ENCODE data around the gene FBRSL1. TPM values are rescaled to one million over a fixed set of nuclear protein-coding genes. Genes with fewer than 3 reads are reported as not detected.

FBRSL1 gene
- total and polyA plus RNA-seq, 4 donors, result 2.5 to 35.5 (median 5.6) TPM

DNA sequence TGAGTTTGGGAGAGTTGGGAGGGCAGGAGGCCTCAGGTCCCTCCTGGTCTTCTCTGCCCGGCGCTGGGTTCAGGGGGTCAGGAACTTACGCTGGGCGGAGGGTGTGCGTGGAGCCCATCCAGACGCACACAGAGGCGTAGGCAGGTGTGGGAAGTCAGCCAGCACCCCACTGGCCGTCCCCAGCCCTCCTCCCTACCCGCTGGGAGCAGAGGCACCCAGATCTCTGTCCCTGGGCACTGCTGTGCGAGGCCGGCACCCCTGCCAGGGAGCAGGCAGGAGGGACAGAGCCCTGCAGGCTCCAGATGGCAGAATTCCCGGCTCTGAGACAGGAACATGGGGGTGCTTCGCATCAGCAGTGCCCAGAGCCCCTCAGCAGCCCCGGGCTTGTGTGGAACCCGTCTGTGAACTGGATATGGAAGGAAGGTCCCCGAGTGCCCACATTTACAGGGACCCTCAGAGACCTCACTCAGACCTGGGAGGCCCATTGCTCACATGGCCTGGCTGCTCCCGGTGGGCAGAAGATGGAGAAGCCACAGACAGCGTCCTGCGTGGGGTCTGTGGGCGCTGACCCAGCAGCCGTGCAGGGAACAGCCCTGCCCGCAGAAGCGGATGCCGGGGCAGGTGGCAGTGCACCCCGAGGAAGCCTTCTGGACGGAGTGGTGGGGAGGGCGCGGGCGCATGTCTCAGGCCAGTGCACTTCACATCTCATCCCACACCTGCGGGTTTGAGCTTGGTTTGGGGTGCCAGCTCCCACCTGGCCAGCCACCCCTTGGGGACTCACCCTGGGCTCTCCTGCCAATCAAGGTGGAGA is 61.1 kb downstream of the FBRSL1 start:
- no peak for TF ChIP-seq SP1 (IDR thresholded peaks at IDR 0.05)
- no peak for TF ChIP-seq EGR1 (IDR thresholded peaks at IDR 0.05; ENCODE audit: low read depth in 2 of 2)
- TF ChIP-seq, protein P1, sequence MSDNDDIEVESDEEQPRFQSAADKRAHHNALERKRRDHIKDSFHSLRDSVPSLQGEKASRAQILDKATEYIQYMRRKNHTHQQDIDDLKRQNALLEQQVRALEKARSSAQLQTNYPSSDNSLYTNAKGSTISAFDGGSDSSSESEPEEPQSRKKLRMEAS (IDR thresholded peaks at IDR 0.05), result no peak
- TF ChIP-seq, protein P2, sequence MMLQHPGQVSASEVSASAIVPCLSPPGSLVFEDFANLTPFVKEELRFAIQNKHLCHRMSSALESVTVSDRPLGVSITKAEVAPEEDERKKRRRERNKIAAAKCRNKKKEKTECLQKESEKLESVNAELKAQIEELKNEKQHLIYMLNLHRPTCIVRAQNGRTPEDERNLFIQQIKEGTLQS (IDR thresholded peaks at IDR 0.05), result no peak
- no peak for TF ChIP-seq RAD21 (IDR thresholded peaks at IDR 0.05)
- Histone ChIP-seq H3K9ac (ENCODE audit: low read depth in 1 of 2, low read length in 2 of 2) (no peak overlapping the region), H3K4me3 (ENCODE audit: low read depth in 1 of 3, low read length in 3 of 3) (no peak overlapping the region), H3K27ac (ENCODE audit: low read depth in 1 of 2, low read length in 2 of 2) (no peak overlapping the region), H3K27me3 (ENCODE audit: control insufficient read depth in 4 of 4, insufficient read depth in 4 of 4, low read length in 3 of 4) (no peaks in the 10 kb centered on the region), H3K9me3 (ENCODE audit: control insufficient read depth in 4 of 4, low read length in 3 of 4) (no peaks in the 10 kb centered on the region), H3K36me3 (ENCODE audit: control insufficient read depth in 4 of 4, insufficient read depth in 3 of 4, low read depth in 1 of 4, low read length in 3 of 4) (peaks cover 0 to 11% (median 1%) of the 10 kb centered on the region in 4 donors), H3K4me1 (ENCODE audit: control insufficient read depth in 4 of 4, insufficient read depth in 4 of 4, low read length in 3 of 4) (no peaks in the 10 kb centered on the region)
- no peak for DNase-seq (ENCODE audit: low spot score)
- WGBS, result 96% methylated on average over 30 of the region's 30 CpGs

DNA sequence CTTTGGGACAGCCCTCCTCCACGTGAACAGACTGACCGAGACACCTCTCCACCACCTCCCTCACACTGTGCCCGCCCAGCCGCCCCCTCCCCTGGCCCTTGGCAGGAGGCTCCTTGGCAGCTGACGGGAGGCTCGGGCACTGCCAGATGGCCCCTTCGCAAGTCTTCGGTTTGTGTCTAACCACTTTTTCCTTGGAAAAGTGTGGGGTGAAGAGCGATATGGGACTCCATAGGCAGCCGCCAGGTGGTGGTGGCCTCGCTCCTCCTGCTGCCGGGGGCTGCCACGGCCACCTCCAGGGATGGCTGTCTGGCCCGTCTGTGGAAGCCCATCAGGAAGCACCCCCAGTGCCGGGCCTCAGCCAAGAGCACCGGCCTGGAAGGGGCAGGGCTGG is 61.7 kb downstream of the FBRSL1 start:
- peaks cover 0 to 11% (median 1%) of the 10 kb centered on the region in 4 donors for H3K36me3 ChIP-seq (ENCODE audit: control insufficient read depth in 4 of 4, insufficient read depth in 3 of 4, low read depth in 1 of 4, low read length in 3 of 4)

More for the DNA sequence above, 61.7 kb downstream of the FBRSL1 start:
- H3K4me1 ChIP-seq (ENCODE audit: control insufficient read depth in 4 of 4, insufficient read depth in 4 of 4, low read length in 3 of 4), result no peaks in the 10 kb centered on the region
- H3K27ac ChIP-seq (ENCODE audit: low read depth in 1 of 2, low read length in 2 of 2), result no peak overlapping the region
- 89% methylated on average over 16 of the region's 16 CpGs for WGBS
- TF ChIP-seq EGR1 (IDR thresholded peaks at IDR 0.05; ENCODE audit: low read depth in 2 of 2) (no peak), JUND (IDR thresholded peaks at IDR 0.05) (no peak), FOXA2 (IDR thresholded peaks at IDR 0.05) (no peak), RXRA (IDR thresholded peaks at IDR 0.05) (no peak), GABPA (IDR thresholded peaks at IDR 0.05 in 1 of 2, conservative IDR thresholded peaks at IDR 0.05 in 1 of 2) (no peak), SP1 (IDR thresholded peaks at IDR 0.05) (no peak), FOXA1 (IDR thresholded peaks at IDR 0.05) (no peak), NR2F2 (IDR thresholded peaks at IDR 0.05) (no peak), YY1 (IDR thresholded peaks at IDR 0.05) (no peak), HNF4A (conservative IDR thresholded peaks at IDR 0.05) (no peak), TAF1 (conservative IDR thresholded peaks at IDR 0.05) (no peak), RAD21 (IDR thresholded peaks at IDR 0.05) (no peak), HNF4G (IDR thresholded peaks at IDR 0.05) (no peak), CTCF (IDR thresholded peaks at IDR 0.05; ENCODE audit: low read depth, low read length, missing input control) (no peak)
- TF ChIP-seq, protein P2 (IDR thresholded peaks at IDR 0.05), result no peak
- DNase-seq (ENCODE audit: low spot score), result no peak
- H3K4me3 ChIP-seq (ENCODE audit: low read depth in 1 of 3, low read length in 3 of 3), result no peak overlapping the region
- H3K27me3 ChIP-seq (ENCODE audit: control insufficient read depth in 4 of 4, insufficient read depth in 4 of 4, low read length in 3 of 4), result no peaks in the 10 kb centered on the region
- no peak overlapping the region for H3K9ac ChIP-seq (ENCODE audit: low read depth in 1 of 2, low read length in 2 of 2)
- no peaks in the 10 kb centered on the region for H3K9me3 ChIP-seq (ENCODE audit: control insufficient read depth in 4 of 4, low read length in 3 of 4)

All from liver (tissue), 9 donors.